Caco-2 (cell line): ENCODE measurements around the gene WDTC1. TPM values are rescaled to one million over a fixed set of nuclear protein-coding genes. Genes with fewer than 3 reads are reported as not detected.

ENCODE experiments used
- BruUV-seq: library from RNA; stranded (reverse); fragments of 400-500 nt; replicated peaks from 2 replicates; lab custom pipeline; 2021; lab: Mats Ljungman, UMichigan
- CTCF ChIA-PET: fragments of 300-600 bp; sonication (Branson Sonifier 250); formaldehyde crosslinking; loops from one replicate; lab custom pipeline; 2022; ENCODE audit warnings: antibody characterized with exemption; lab: Charles Lee
- POLR2A ChIA-PET: fragments of 300-600 bp; sonication (Branson Sonifier 250); formaldehyde crosslinking; loops from one replicate; lab custom pipeline; 2022; ENCODE audit warnings: antibody characterized with exemption; lab: Charles Lee
- DNase-seq, 2 experiments: peaks; one replicate each; pipeline versions ENCODE4 v3.0.0 to v3.0.0-alpha.2; 2020 to 2022
- H3K27me3 ChIP-seq: replicated peaks from 2 replicates; pipeline ENCODE4 v1.6.0; 2011; ENCODE audit warnings: low read length; ENCODE audit not compliant: control insufficient read depth, insufficient read depth
- H3K36me3 ChIP-seq: 2 replicates; pipeline ENCODE4 v1.5.1; 2011; ENCODE audit warnings: low read length; ENCODE audit not compliant: control insufficient read depth, insufficient read depth
- H3K4me1 ChIP-seq: fragments of 250-450 bp; sonication (Bioruptor Pico); 2 replicates; pipeline ENCODE4 v1.5.1; 2020; ENCODE audit warnings: mild to moderate bottlenecking
- H3K4me3 ChIP-seq: 2 replicates; pipeline ENCODE4 v1.5.1; 2011; ENCODE audit warnings: low read depth, mild to moderate bottlenecking, control low read depth, low read length
- H3K9me3 ChIP-seq: fragments of 250-450 bp; sonication (Bioruptor Pico); 2 replicates; pipeline ENCODE4 v1.5.1; 2020; ENCODE audit warnings: mild to moderate bottlenecking, moderate library complexity
- H3K27ac Mint-ChIP-seq: one replicate; pipeline ENCODE4 v1.8.0; 2022; ENCODE audit warnings: mixed read lengths; ENCODE audit not compliant: unreplicated experiment
- H3K27me3 Mint-ChIP-seq: one replicate; pipeline ENCODE4 v1.8.0; 2022; ENCODE audit warnings: mixed read lengths; ENCODE audit not compliant: insufficient read depth, unreplicated experiment
- H3K36me3 Mint-ChIP-seq: one replicate; pipeline ENCODE4 v1.8.0; 2022; ENCODE audit warnings: mild to moderate bottlenecking, mixed read lengths; ENCODE audit not compliant: insufficient read depth, unreplicated experiment
- H3K4me1 Mint-ChIP-seq: one replicate; pipeline ENCODE4 v1.8.0; 2022; ENCODE audit warnings: low read depth, mixed read lengths; ENCODE audit not compliant: unreplicated experiment
- H3K4me3 Mint-ChIP-seq: one replicate; pipeline ENCODE4 v1.8.0; 2022; ENCODE audit warnings: mild to moderate bottlenecking, moderate library complexity, mixed read lengths; ENCODE audit not compliant: unreplicated experiment
- H3K9me3 Mint-ChIP-seq: one replicate; pipeline ENCODE4 v1.8.0; 2022; ENCODE audit warnings: mixed read lengths; ENCODE audit not compliant: unreplicated experiment
- intact Hi-C: fragments of 100-400 bp; cut with micrococcal nuclease; formaldehyde crosslinking; loops from one replicate; pipeline ENCODE4 v1.10.0; 2022; ENCODE audit not compliant: unreplicated experiment
- total RNA-seq: library from RNA; stranded (reverse); gene quantifications from 2 replicates; pipeline ENCODE4 v1.2.3, GENCODE V29; 2022
- TF ChIP-seq, protein P1 (sequence below), 2 experiments: fragments of 200-600 bp in 1 of 2; IDR thresholded peaks; 1 replicate in 1 of 2; 2 replicates in 1 of 2; pipeline versions ENCODE4 v1.5.1 to v1.8.0; 2011 to 2022; ENCODE audit warnings: antibody characterized with exemption in 1 of 2, control low read depth in 1 of 2, inconsistent platforms in 1 of 2, low read depth in 1 of 2, low read length in 1 of 2, mild to moderate bottlenecking in 1 of 2, moderate library complexity in 1 of 2; ENCODE audit not compliant: insufficient read depth in 1 of 2, severe bottlenecking in 1 of 2, unreplicated experiment in 1 of 2

WDTC1 gene
- total RNA-seq, 1 experiment from 2014 or later: 17.2 TPM

DNA sequence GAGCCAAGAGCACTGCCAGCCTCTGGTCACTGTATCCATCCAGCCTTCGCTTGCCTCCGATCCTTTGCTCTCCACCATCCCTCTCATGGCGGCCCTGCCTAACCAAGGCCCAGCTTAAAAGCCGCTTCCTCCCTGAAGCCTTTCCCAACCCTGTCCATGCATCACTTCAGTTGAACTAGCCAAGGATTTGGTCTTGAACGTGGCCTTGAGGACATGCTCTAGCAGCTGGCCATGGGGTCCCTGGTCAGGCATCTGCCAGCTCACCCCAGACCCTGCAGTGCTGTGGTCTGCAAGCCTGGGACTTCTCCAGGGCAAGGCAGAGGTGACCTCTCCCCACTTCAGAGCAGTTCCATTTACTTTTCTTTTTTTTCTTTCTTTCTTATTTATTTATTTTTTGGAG lies 102.3 kb downstream of the WDTC1 start:
- H3K9me3 Mint-ChIP-seq: no peaks in the 10 kb centered on the region
- H3K27me3 ChIP-seq: no peaks in the 10 kb centered on the region
- H3K9me3 ChIP-seq: no peaks in the 10 kb centered on the region
- no peak overlapping the region for H3K4me3 ChIP-seq
- H3K4me1 ChIP-seq: peaks cover 10% of the 10 kb centered on the region; the same call in 1 of the 2 replicates
- intact Hi-C loops: no loop called here
- no peak overlapping the region for H3K27ac Mint-ChIP-seq
- ChIA-PET CTCF (no interaction called here), POLR2A (no interaction called here)
- no peak overlapping the region for H3K4me3 Mint-ChIP-seq
- H3K27me3 Mint-ChIP-seq: no peaks in the 10 kb centered on the region
- H3K36me3 Mint-ChIP-seq: peaks cover 47% of the 10 kb centered on the region
- TF ChIP-seq, protein P1, sequence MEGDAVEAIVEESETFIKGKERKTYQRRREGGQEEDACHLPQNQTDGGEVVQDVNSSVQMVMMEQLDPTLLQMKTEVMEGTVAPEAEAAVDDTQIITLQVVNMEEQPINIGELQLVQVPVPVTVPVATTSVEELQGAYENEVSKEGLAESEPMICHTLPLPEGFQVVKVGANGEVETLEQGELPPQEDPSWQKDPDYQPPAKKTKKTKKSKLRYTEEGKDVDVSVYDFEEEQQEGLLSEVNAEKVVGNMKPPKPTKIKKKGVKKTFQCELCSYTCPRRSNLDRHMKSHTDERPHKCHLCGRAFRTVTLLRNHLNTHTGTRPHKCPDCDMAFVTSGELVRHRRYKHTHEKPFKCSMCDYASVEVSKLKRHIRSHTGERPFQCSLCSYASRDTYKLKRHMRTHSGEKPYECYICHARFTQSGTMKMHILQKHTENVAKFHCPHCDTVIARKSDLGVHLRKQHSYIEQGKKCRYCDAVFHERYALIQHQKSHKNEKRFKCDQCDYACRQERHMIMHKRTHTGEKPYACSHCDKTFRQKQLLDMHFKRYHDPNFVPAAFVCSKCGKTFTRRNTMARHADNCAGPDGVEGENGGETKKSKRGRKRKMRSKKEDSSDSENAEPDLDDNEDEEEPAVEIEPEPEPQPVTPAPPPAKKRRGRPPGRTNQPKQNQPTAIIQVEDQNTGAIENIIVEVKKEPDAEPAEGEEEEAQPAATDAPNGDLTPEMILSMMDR (IDR thresholded peaks at IDR 0.05; ENCODE audit: insufficient read depth in 1 of 2, low read depth in 1 of 2, low read length in 1 of 2, severe bottlenecking in 1 of 2, unreplicated experiment in 1 of 2): no peak
- DNase-seq: no peak
- peaks cover 1% of the 10 kb centered on the region; the same call in 1 of the 2 replicates for H3K36me3 ChIP-seq
- no TSS peak for BruUV-seq
- peaks cover 12% of the 10 kb centered on the region for H3K4me1 Mint-ChIP-seq

DNA sequence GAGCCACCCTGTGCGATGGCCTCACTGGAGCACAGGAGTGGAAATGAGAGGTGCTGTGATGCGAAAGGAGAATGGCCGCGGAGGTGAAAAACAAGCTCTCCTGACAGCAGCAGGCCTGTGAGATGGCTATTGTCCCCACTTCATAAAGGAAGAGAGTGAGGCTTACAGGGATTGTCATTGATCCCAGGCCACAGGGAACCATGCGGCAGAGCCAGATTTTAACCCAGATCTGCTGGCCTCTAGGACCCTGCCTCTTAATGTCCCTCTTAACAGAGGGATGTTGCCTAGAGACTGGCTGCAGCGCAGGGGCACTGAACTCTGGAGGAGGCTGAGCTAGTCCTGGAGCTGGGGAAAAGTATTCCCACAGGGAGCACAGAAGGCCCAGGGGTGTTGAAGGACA lies 104.3 kb downstream of the WDTC1 start:
- Mint-ChIP-seq H3K27me3 (no peaks in the 10 kb centered on the region), H3K4me1 (peaks cover 22% of the 10 kb centered on the region), H3K9me3 (no peaks in the 10 kb centered on the region), H3K27ac (peak overlapping the region; percentile 86), H3K4me3 (no peak overlapping the region), H3K36me3 (peaks cover 40% of the 10 kb centered on the region)
- ChIA-PET CTCF (no interaction called here), POLR2A (no interaction called here)
- H3K9me3 ChIP-seq: no peaks in the 10 kb centered on the region
- H3K36me3 ChIP-seq: peaks cover 1% of the 10 kb centered on the region; the same call in 1 of the 2 replicates
- peaks cover 21% of the 10 kb centered on the region for H3K4me1 ChIP-seq
- DNase-seq: no peak
- H3K4me3 ChIP-seq: no peak overlapping the region
- no peaks in the 10 kb centered on the region for H3K27me3 ChIP-seq
- no TSS peak for BruUV-seq
- intact Hi-C loops: no loop called here
- TF ChIP-seq, protein P1 (IDR thresholded peaks at IDR 0.05; ENCODE audit: insufficient read depth in 1 of 2, low read depth in 1 of 2, low read length in 1 of 2, severe bottlenecking in 1 of 2, unreplicated experiment in 1 of 2): no peak

DNA sequence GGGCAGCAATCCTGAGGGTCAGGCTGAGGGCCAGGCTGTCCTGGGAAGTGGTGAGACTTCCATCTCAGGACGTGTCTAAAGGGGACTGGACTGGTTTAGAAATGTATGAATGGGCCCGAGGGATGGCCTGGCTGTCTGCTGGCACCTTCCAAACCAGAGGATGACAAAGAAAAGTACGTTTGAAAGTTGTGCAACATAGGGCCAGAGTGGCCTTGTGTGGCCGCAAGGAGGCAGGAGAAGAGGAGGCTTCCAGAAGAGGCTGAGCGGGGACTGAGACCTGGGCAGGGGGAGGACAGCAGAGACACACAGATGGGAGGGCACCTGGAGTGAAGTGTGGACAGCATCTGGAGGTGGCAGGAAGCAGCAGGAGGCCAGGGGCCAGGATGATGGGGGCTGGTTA lies 104.8 kb downstream of the WDTC1 start:
- Mint-ChIP-seq H3K27me3 (no peaks in the 10 kb centered on the region), H3K4me1 (peaks cover 22% of the 10 kb centered on the region), H3K9me3 (no peaks in the 10 kb centered on the region), H3K27ac (peak overlapping the region; percentile 86), H3K4me3 (no peak overlapping the region), H3K36me3 (peaks cover 40% of the 10 kb centered on the region)
- intact Hi-C loops: no loop called here
- no peak overlapping the region for H3K4me3 ChIP-seq
- H3K27me3 ChIP-seq: no peaks in the 10 kb centered on the region
- DNase-seq: no peak
- BruUV-seq: no TSS peak
- CTCF ChIA-PET: no interaction called here
- TF ChIP-seq, protein P1 (IDR thresholded peaks at IDR 0.05; ENCODE audit: insufficient read depth in 1 of 2, low read depth in 1 of 2, low read length in 1 of 2, severe bottlenecking in 1 of 2, unreplicated experiment in 1 of 2): no peak
- peaks cover 21% of the 10 kb centered on the region for H3K4me1 ChIP-seq
- POLR2A ChIA-PET: no interaction called here
- no peaks in the 10 kb centered on the region for H3K9me3 ChIP-seq
- no peaks in the 10 kb centered on the region for H3K36me3 ChIP-seq
